ENCODE results near the gene AK1. TPM values are rescaled to one million over a fixed set of nuclear protein-coding genes. Genes with fewer than 3 reads are reported as not detected.

The AK1 gene
- total RNA-seq, 1 experiment from 2014 or later = 31.6 TPM

GRCh38 chr9:127880143-127880542 lies 2.7 kb upstream of the AK1 start:
- H4K8ac ChIP-seq (replicated peaks; ENCODE audit: insufficient read length, low read depth, low read length) = no peak overlapping the region
- no peak overlapping the region for H2BK15ac ChIP-seq (ENCODE audit: low read depth, low read length)
- H4K20me1 ChIP-seq (ENCODE audit: control insufficient read depth, insufficient read depth, insufficient read length) = no peaks in the 10 kb centered on the region
- H3T11ph ChIP-seq (ENCODE audit: low read length) = no peak overlapping the region
- no peak overlapping the region for H4K91ac ChIP-seq (ENCODE audit: insufficient read length, low read depth, low read length)
- no CpG with 5 or more reads among the region's 8 CpGs for WGBS (ENCODE audit: extremely low coverage, insufficient read length, low lambda C conversion rate)
- H2BK12ac ChIP-seq (ENCODE audit: insufficient read length, low read depth, low read length) = no peak overlapping the region
- Mint-ChIP-seq H3K9me3 (no peaks in the 10 kb centered on the region), H3K4me1 (peaks cover 8 to 25% of the 10 kb centered on the region in 2 experiments; a peak in 3 of 4 replicates), H3K27ac (no peak overlapping the region), H3K4me3 (no peak overlapping the region), H3K27me3 (ENCODE audit: low read depth) (no peaks in the 10 kb centered on the region; the same call in none of the 2 replicates), H3K36me3 (ENCODE audit: insufficient read depth in 1 of 3, low read depth in 3 of 3) (peaks cover 0 to 10% (median 4%) of the 10 kb centered on the region in 3 experiments; a peak in 4 of 7 replicates)
- no peaks in the 10 kb centered on the region for H3K27me3 ChIP-seq (ENCODE audit: insufficient read depth, low read length)
- no peak for TF ChIP-seq CTCF (conservative IDR thresholded peaks at IDR 0.05)
- no peaks in the 10 kb centered on the region for H3K9me3 ChIP-seq (ENCODE audit: control insufficient read depth, low read depth, low read length)
- H3K4ac ChIP-seq (ENCODE audit: low read depth, low read length) = no peak overlapping the region
- H2BK120ac ChIP-seq (ENCODE audit: low read depth, low read length, poor library complexity, severe bottlenecking) = no peak overlapping the region
- no peak overlapping the region for H3K4me2 ChIP-seq (ENCODE audit: insufficient read depth, insufficient read length, low read length)
- no peak overlapping the region for H3K27ac ChIP-seq (ENCODE audit: insufficient read length, low read depth, low read length)
- peaks cover 12% of the 10 kb centered on the region for H3K23me2 ChIP-seq (ENCODE audit: insufficient read length, low read depth, low read length, poor library complexity, severe bottlenecking)
- H2AK5ac ChIP-seq (ENCODE audit: insufficient read length, low read length) = no peak overlapping the region
- H3K14ac ChIP-seq (ENCODE audit: insufficient read depth, low read length) = no peak overlapping the region
- H2AFZ ChIP-seq (ENCODE audit: low read length) = no peak overlapping the region
- H3K56ac ChIP-seq (ENCODE audit: insufficient read length, low read depth, low read length) = no peak overlapping the region
- no peaks in the 10 kb centered on the region for H3K79me2 ChIP-seq (ENCODE audit: insufficient read depth, low read length)
- no peaks in the 10 kb centered on the region for H3K79me1 ChIP-seq (ENCODE audit: insufficient read depth, low read depth, low read length, poor library complexity, severe bottlenecking)
- no peaks in the 10 kb centered on the region for H3K4me1 ChIP-seq (ENCODE audit: insufficient read depth, low read length)
- H2BK5ac ChIP-seq (ENCODE audit: insufficient read length, low read length) = no peak overlapping the region
- no peak overlapping the region for H4K5ac ChIP-seq (ENCODE audit: insufficient read length, low read depth, low read length)
- H2BK20ac ChIP-seq (ENCODE audit: low read depth, low read length, poor library complexity, severe bottlenecking) = no peak overlapping the region
- no peak overlapping the region for H3K18ac ChIP-seq (ENCODE audit: insufficient read length, low read depth, low read length)
- DNase-seq = no peak
- no peak overlapping the region for H3K9ac ChIP-seq (ENCODE audit: extremely low read depth, insufficient read length, low read length)
- H3K23ac ChIP-seq (ENCODE audit: insufficient read length, low read depth, low read length) = no peak overlapping the region

Data from H9 (cell line).